WTC11 (cell line): ENCODE results near the gene ZNF335.

Experiments
- NFYB ChIP-seq: sonication (generic); formaldehyde crosslinking; conservative IDR thresholded peaks from 2 replicates; pipeline ENCODE4 v1.8.0; 2022; ENCODE audit warnings: low read depth, missing genetic modification reagents
- ZNF138 ChIP-seq: sonication (generic); formaldehyde crosslinking; conservative IDR thresholded peaks from 2 replicates; pipeline ENCODE4 v1.8.1; 2022; ENCODE audit warnings: mild to moderate bottlenecking, moderate library complexity, missing genetic modification reagents
- TF ChIP-seq, protein P1 (sequence below): sonication (generic); formaldehyde crosslinking; IDR thresholded peaks from 2 replicates; pipeline ENCODE4 v1.8.0; 2022; ENCODE audit warnings: mild to moderate bottlenecking, missing genetic modification reagents

DNA sequence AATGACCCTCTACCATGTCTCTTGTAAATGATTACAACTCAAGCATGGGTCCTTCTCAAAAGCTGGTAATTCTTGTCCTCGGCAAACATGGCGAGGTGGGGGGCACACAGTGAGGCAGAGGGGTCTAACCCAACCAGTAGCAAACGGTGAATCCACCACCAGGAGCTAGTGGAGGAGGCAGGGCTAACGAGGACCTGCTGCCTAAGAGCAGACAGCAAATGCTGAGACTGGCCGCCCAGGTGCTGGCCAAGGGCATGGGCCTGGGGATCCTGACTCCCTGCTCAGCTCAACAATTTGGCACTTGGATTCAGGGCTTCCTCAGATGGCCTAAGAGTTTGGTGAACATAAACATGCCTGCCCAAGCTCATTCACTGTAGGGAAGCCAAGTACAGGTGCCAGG, 19.1 kb downstream of the ZNF335 start:
- TF ChIP-seq, protein P1, sequence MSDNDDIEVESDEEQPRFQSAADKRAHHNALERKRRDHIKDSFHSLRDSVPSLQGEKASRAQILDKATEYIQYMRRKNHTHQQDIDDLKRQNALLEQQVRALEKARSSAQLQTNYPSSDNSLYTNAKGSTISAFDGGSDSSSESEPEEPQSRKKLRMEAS (CRISPR knock-in tag) = no peak
- no peak for TF ChIP-seq NFYB
- no peak for TF ChIP-seq ZNF138
